OCI-LY3 (cell line): Measurements from ENCODE around the gene CD2BP2.

Experiments
- H2AFZ ChIP-seq: fragments of 200-600, 300-600 bp; shearing (Covaris generic); 2 replicates; pipeline ENCODE4 v1.6.0; 2014; ENCODE audit warnings: antibody characterized with exemption, low read depth, low read length
- H3K27ac ChIP-seq: fragments of 200-600, 300-600 bp; sonication (generic); 2 replicates; pipeline ENCODE4 v1.5.1; 2014; ENCODE audit warnings: mild to moderate bottlenecking, low read length, moderate library complexity, mixed read lengths
- H3K27me3 ChIP-seq: fragments of 200-600, 300-600 bp; sonication (generic); 2 replicates; pipeline ENCODE4 v1.6.1; 2014; ENCODE audit warnings: low read depth, low read length, mixed read lengths
- H3K36me3 ChIP-seq: fragments of 200-600, 300-600 bp; sonication (generic); replicated peaks from 2 replicates; pipeline ENCODE3; 2014; ENCODE audit warnings: low read depth, low read length, mixed read lengths
- H3K4me1 ChIP-seq: fragments of 300-600, 200-600 bp; sonication (generic); 2 replicates; pipeline ENCODE4 v1.6.1; 2014; ENCODE audit warnings: low read length, mixed read lengths
- H3K4me2 ChIP-seq: fragments of 200-600, 300-600 bp; sonication (generic); 2 replicates; pipeline ENCODE4 v1.6.1; 2014; ENCODE audit warnings: low read length, mixed read lengths
- H3K4me3 ChIP-seq: fragments of 300-600, 200-600 bp; sonication (generic); 2 replicates; pipeline ENCODE4 v1.5.1; 2014; ENCODE audit warnings: antibody characterized with exemption, mild to moderate bottlenecking, low read length, moderate library complexity
- H3K79me2 ChIP-seq: fragments of 300-600, 200-600 bp; shearing (Covaris generic); 2 replicates; pipeline ENCODE4 v1.6.1; 2014; ENCODE audit warnings: mild to moderate bottlenecking, low read length, mixed read lengths
- H3K9ac ChIP-seq: fragments of 300-600, 200-600 bp; shearing (Covaris generic); 2 replicates; pipeline ENCODE4 v1.6.0; 2014; ENCODE audit warnings: mild to moderate bottlenecking, low read length, moderate library complexity
- H3K9me3 ChIP-seq: fragments of 200-600, 300-600 bp; shearing (Covaris generic); 2 replicates; pipeline ENCODE4 v1.6.1; 2014; ENCODE audit warnings: low read length, mixed read lengths; ENCODE audit not compliant: insufficient read depth
- H4K20me1 ChIP-seq: fragments of 200-600, 300-600 bp; sonication (generic); 2 replicates; pipeline ENCODE4 v1.6.1; 2016; ENCODE audit warnings: low read length, mixed read lengths; ENCODE audit not compliant: insufficient read depth
- EZH2phosphoT487 ChIP-seq: fragments of 200-600 bp; shearing (Covaris generic); IDR thresholded peaks from 2 replicates; pipeline ENCODE4 v1.6.1; 2018; ENCODE audit warnings: antibody characterized with exemption, mixed run types, low read depth
- TF ChIP-seq, protein P1 (sequence below): fragments of 200-600, 300-600 bp; sonication (generic); IDR thresholded peaks from 2 replicates; pipeline ENCODE4 v1.5.1; 2014; ENCODE audit warnings: antibody characterized with exemption, low read length, low read depth

Gene CD2BP2

DNA sequence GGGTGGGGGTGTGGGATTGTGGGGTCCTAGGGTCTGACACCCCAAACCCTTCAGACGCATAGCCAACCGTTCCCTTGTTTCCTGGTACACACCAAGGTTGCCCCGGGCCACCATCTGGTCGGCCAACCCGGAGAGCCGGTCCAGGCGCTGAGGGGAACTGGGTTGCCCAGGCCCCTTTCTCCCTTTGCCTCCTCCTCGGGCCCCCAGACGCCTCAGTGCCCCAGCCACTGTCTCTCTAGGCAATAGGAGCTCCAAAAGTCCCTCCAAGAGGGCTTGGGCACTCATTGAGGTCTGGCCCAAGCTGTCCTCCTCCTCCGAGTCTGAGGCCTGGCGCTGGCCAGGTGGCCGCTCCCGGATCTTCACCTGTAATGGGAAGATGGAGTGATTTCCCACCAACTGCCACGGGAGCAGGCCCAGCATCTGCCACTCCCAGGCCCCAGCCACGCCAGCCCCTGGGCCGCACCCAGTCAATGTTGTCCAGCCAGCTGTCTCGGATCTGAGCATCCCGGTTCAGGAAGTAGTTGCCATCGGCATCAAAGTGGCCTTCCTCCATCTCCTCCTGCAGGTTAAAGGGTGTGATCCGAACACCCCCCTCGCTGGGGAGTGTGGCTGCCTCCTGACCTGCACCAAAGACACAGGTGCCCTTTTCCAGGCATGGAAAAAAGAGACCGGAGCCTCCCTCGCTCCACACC, 1.5 kb downstream of the CD2BP2 start:
- H3K4me3 ChIP-seq = peak overlapping the region; percentile 96
- H2AFZ ChIP-seq = no peak overlapping the region
- peaks cover 24% of the 10 kb centered on the region for H3K4me1 ChIP-seq
- peak overlapping the region; percentile 85 for H3K4me2 ChIP-seq
- H3K36me3 ChIP-seq = peaks cover 28% of the 10 kb centered on the region
- no peaks in the 10 kb centered on the region for H3K9me3 ChIP-seq
- TF ChIP-seq, protein P1, sequence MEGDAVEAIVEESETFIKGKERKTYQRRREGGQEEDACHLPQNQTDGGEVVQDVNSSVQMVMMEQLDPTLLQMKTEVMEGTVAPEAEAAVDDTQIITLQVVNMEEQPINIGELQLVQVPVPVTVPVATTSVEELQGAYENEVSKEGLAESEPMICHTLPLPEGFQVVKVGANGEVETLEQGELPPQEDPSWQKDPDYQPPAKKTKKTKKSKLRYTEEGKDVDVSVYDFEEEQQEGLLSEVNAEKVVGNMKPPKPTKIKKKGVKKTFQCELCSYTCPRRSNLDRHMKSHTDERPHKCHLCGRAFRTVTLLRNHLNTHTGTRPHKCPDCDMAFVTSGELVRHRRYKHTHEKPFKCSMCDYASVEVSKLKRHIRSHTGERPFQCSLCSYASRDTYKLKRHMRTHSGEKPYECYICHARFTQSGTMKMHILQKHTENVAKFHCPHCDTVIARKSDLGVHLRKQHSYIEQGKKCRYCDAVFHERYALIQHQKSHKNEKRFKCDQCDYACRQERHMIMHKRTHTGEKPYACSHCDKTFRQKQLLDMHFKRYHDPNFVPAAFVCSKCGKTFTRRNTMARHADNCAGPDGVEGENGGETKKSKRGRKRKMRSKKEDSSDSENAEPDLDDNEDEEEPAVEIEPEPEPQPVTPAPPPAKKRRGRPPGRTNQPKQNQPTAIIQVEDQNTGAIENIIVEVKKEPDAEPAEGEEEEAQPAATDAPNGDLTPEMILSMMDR = no peak
- TF ChIP-seq EZH2phosphoT487 = no peak
- H3K27ac ChIP-seq = no peak overlapping the region
- peaks cover 19% of the 10 kb centered on the region for H3K79me2 ChIP-seq
- H3K9ac ChIP-seq = peak overlapping the region; percentile 89; the same call in 1 of the 2 replicates
- no peaks in the 10 kb centered on the region for H4K20me1 ChIP-seq
- H3K27me3 ChIP-seq = no peaks in the 10 kb centered on the region

DNA sequence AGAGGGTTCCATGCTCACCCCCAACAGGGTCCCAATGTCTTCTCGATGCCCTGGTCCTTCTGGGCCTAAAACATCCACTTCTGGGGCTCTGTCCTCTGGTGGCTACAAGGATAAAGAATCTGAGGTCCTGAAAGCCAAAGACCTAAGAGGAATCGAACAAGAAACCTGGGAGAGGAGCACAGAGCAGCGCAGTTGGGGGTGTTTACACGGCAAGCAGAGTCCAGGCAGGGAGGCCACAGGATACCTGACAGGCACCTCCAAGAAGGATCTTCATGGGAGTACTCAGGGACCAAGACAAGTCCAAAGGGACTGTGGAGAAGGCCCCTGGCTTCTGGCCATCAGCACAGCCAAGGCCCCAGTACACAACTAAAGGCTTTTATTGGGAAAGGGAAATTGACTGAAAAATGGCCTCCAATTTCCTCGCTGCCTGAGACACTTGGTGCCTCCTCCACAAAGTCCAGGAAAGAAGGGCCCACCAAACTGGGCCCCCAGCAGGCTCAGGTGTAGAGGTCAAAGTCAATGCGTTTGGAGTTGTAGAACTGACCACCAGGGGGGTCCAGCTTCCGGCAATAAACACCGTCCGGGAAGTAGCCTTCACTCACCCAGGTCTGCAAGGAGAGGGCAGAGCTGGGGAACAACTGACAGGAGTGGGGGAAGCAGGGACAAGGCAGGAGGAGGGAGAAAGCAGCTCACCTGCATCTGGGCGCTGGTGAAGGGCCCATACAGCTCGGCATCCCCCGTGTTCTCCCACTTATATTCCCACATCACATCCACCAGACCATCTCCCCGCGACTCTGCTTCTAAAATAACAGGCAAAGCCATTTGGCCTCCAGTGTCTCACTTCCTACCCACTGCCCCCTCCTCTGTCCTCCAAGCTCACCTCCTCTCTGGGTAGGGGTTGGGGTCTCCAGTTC, 2.4 kb downstream of the CD2BP2 start:
- no peaks in the 10 kb centered on the region for H4K20me1 ChIP-seq
- peaks cover 19% of the 10 kb centered on the region for H3K79me2 ChIP-seq
- H3K9me3 ChIP-seq = no peaks in the 10 kb centered on the region
- H3K9ac ChIP-seq = no peak overlapping the region
- TF ChIP-seq EZH2phosphoT487 = no peak
- TF ChIP-seq, protein P1 = no peak
- no peak overlapping the region for H3K4me3 ChIP-seq
- no peaks in the 10 kb centered on the region for H3K27me3 ChIP-seq
- H3K36me3 ChIP-seq = peaks cover 26% of the 10 kb centered on the region
- H3K4me2 ChIP-seq = no peak overlapping the region
- H3K4me1 ChIP-seq = peaks cover 24% of the 10 kb centered on the region
- H2AFZ ChIP-seq = no peak overlapping the region
- H3K27ac ChIP-seq = no peak overlapping the region

DNA sequence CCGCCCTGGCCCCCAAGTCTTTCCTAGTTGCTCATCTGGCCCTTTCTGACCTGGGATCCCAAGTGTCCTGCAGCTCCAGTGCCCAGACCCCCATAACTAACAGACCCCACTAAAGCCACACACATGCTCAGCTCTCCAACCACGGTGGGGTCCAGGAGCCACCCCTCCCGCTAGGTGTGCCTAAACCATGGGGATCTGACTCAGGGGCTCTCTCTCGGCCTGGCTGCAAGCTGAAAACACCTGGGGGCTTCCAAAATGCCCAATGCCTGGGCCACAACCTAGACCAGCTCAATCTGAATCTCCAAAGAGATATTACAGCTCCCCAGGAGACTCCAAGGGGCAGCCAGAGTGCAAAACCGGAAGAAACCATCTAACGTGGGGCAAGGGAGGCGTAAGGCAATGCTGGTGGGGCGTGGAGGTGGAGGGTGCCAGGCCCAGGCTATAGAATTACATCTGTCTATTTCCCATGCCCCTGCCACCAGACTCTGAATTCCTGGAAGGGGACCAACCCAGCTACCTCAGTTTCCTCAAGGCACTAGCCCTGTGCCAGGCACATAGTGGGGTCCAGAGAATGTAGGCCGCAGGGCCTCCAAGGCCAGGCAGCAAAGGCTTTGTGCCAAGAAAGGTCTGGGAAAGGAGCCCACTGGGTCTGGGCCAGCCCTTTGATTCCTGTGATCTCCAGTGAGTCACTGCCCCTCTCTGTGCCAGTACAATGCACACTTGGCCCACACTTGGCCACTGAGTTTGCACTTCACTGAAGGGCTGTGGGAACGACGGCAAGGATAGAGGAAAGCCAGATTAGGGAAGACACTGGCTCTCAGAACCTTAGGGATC, 3.3 kb downstream of the CD2BP2 start:
- H3K4me3 ChIP-seq = no peak overlapping the region
- TF ChIP-seq, protein P1 = no peak
- no peak for TF ChIP-seq EZH2phosphoT487

More for the DNA sequence above, 3.3 kb downstream of the CD2BP2 start:
- H4K20me1 ChIP-seq = no peaks in the 10 kb centered on the region
- H3K4me2 ChIP-seq = no peak overlapping the region
- peaks cover 24% of the 10 kb centered on the region for H3K4me1 ChIP-seq
- H3K9me3 ChIP-seq = no peaks in the 10 kb centered on the region
- H3K36me3 ChIP-seq = peaks cover 26% of the 10 kb centered on the region
- no peak overlapping the region for H2AFZ ChIP-seq
- peaks cover 19% of the 10 kb centered on the region for H3K79me2 ChIP-seq
- H3K27me3 ChIP-seq = no peaks in the 10 kb centered on the region
- no peak overlapping the region for H3K9ac ChIP-seq
- no peak overlapping the region for H3K27ac ChIP-seq
